ENCODE results near the gene ACTA2. TPM values are rescaled to one million over a fixed set of nuclear protein-coding genes. Genes with fewer than 3 reads are reported as not detected.

Gene ACTA2
- total RNA-seq, 1 donor = 1.8 TPM

GRCh38 chr10:88888810-88889445, 63.6 kb downstream of the ACTA2 start:
- Histone ChIP-seq H3K4me1 (ENCODE audit: insufficient read depth, low read length) (peaks cover 5% of the 10 kb centered on the region), H3K4me3 (ENCODE audit: low read length) (no peak overlapping the region), H3K9me3 (ENCODE audit: low read depth, low read length) (no peaks in the 10 kb centered on the region), H3K27me3 (ENCODE audit: insufficient read depth, low read length) (no peaks in the 10 kb centered on the region)

GRCh38 chr10:88886557-88886956, 66.0 kb downstream of the ACTA2 start:
- Histone ChIP-seq H3K4me3 (ENCODE audit: low read length) (no peak overlapping the region), H3K9me3 (ENCODE audit: low read depth, low read length) (no peaks in the 10 kb centered on the region), H3K27me3 (ENCODE audit: insufficient read depth, low read length) (no peaks in the 10 kb centered on the region), H3K4me1 (ENCODE audit: insufficient read depth, low read length) (peaks cover 12% of the 10 kb centered on the region)

Other genes with a start within 250 kb of the ACTA2 start
- gene LIPK, start 246.5 kb downstream of the ACTA2 start, total RNA-seq = not detected
- 3.0 TPM for gene LIPN, start 192.8 kb downstream of the ACTA2 start, total RNA-seq
- gene LIPM, start 150.0 kb downstream of the ACTA2 start, total RNA-seq = not detected
- 0.31 TPM for gene ANKRD22, start 100.9 kb downstream of the ACTA2 start, total RNA-seq
- 42.4 TPM for gene STAMBPL1, start 72.5 kb downstream of the ACTA2 start, total RNA-seq
- 53.3 TPM for gene FAS, start 38.0 kb upstream of the ACTA2 start, total RNA-seq